HEK293 (cell line): Measurements from ENCODE around the gene ZNF646.
A peak's percentile ranks its signal among the peaks of the same experiment; 100 is the strongest.

ENCODE experiments used
- CTCF ChIP-seq: fragments of 450-650 bp; formaldehyde crosslinking; IDR thresholded peaks from 2 replicates; pipeline ENCODE4 v1.5.1; 2016; ENCODE audit warnings: missing biosample characterization, missing genetic modification characterization
- IKZF3 ChIP-seq: fragments of 450-650 bp; IDR thresholded peaks from 2 replicates; pipeline ENCODE4 v1.5.0; 2018; ENCODE audit warnings: missing biosample characterization, mild to moderate bottlenecking, missing genetic modification characterization, moderate library complexity
- ZFP41 ChIP-seq: fragments of 450-650 bp; formaldehyde crosslinking; IDR thresholded peaks from 2 replicates; pipeline ENCODE4 v1.5.1; 2016; ENCODE audit warnings: missing biosample characterization, missing genetic modification characterization, borderline replicate concordance
- ZNF10 ChIP-seq: fragments of 450-650 bp; formaldehyde crosslinking; IDR thresholded peaks from 2 replicates; pipeline ENCODE4 v1.5.1; 2017; ENCODE audit warnings: missing biosample characterization, missing genetic modification characterization
- ZNF121 ChIP-seq: fragments of 450-650 bp; formaldehyde crosslinking; IDR thresholded peaks from 2 replicates; pipeline ENCODE4 v1.5.1; 2016; ENCODE audit warnings: missing biosample characterization, missing genetic modification characterization
- ZNF280D ChIP-seq: fragments of 450-650 bp; formaldehyde crosslinking; IDR thresholded peaks from 2 replicates; pipeline ENCODE4 v1.5.1; 2016; ENCODE audit warnings: missing biosample characterization, missing genetic modification characterization
- ZNF501 ChIP-seq: fragments of 450-650 bp; formaldehyde crosslinking; IDR thresholded peaks from 2 replicates; pipeline ENCODE4 v1.5.1; 2016; ENCODE audit warnings: missing biosample characterization, missing genetic modification characterization
- ZNF621 ChIP-seq: fragments of 450-650 bp; formaldehyde crosslinking; IDR thresholded peaks from 2 replicates; pipeline ENCODE4 v1.5.1; 2017; ENCODE audit warnings: missing biosample characterization, missing genetic modification characterization
- ZNF768 ChIP-seq: fragments of 450-650 bp; formaldehyde crosslinking; IDR thresholded peaks from 2 replicates; pipeline ENCODE4 v1.5.1; 2018; ENCODE audit warnings: missing biosample characterization, mild to moderate bottlenecking, missing genetic modification characterization
- ZNF830 ChIP-seq: fragments of 450-650 bp; IDR thresholded peaks from 2 replicates; pipeline ENCODE4 v1.5.0; 2018; ENCODE audit warnings: missing biosample characterization, missing genetic modification characterization, low read depth, mild to moderate bottlenecking, moderate library complexity
- TF ChIP-seq, protein P1 (sequence below): fragments of 450-650 bp; formaldehyde crosslinking; IDR thresholded peaks from 2 replicates; pipeline ENCODE4 v1.5.1; 2016; ENCODE audit warnings: missing biosample characterization, missing genetic modification characterization, low read depth
- TF ChIP-seq, protein P2 (sequence below): fragments of 450-650 bp; formaldehyde crosslinking; IDR thresholded peaks from 2 replicates; pipeline ENCODE4 v1.5.1; 2016; ENCODE audit warnings: missing biosample characterization, missing genetic modification characterization

DNA sequence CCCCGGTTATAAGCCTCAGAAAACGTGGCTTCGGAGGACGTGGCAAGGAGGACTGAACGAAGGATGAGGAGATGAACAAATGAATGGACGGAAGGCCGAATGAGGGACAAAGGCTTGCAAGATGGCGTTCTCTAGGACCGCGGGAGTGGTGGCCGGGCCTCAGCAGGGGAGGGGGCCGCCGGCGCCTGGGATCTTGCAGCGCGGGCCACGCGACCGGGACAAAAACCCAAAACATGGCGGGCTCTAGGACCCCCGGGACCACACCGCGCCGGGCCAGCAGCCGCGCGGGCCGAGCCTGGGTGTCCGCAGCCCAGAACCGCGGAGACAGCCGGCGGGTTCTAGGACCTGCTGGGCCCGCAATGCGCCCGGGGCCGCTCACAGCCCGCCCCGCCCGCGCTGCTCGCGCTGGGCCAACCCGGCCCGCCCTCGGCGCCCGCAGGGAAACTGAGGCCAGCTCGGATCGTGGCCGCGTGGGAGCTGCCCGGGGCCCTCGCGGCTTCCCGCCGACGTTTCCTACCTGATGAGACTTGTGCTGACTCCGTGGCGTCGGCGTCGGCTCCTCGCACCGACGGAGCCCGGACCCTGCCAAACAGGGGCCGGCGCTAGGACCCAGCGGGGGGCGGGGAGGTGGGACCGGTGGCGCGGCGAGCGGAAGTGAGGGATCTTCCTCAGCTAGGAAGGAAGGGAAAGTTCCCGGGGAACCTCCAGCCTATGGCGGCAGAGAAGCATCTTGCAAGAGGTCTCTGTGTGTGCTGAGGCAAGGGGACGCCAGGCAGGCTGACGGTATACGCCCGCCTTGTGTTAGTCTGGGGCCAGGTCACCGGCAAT, 866 bp upstream of the ZNF646 start:
- TF ChIP-seq ZNF830 (tag by site-specific recombination) (no peak), CTCF (tag by site-specific recombination) (peak; percentile 10; the same call in 1 of the 2 replicates), ZNF501 (tag by site-specific recombination) (no peak), ZNF121 (tag by site-specific recombination) (peak; percentile 100), IKZF3 (tag by site-specific recombination) (peak; percentile 99), ZNF768 (tag by site-specific recombination) (no peak), ZNF10 (tag by site-specific recombination) (peak; percentile 100), ZNF280D (tag by site-specific recombination) (no peak), ZNF621 (no peak), ZFP41 (no peak)
- TF ChIP-seq, protein P1, sequence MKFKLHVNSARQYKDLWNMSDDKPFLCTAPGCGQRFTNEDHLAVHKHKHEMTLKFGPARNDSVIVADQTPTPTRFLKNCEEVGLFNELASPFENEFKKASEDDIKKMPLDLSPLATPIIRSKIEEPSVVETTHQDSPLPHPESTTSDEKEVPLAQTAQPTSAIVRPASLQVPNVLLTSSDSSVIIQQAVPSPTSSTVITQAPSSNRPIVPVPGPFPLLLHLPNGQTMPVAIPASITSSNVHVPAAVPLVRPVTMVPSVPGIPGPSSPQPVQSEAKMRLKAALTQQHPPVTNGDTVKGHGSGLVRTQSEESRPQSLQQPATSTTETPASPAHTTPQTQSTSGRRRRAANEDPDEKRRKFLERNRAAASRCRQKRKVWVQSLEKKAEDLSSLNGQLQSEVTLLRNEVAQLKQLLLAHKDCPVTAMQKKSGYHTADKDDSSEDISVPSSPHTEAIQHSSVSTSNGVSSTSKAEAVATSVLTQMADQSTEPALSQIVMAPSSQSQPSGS (tag by site-specific recombination) = no peak
- TF ChIP-seq, protein P2, sequence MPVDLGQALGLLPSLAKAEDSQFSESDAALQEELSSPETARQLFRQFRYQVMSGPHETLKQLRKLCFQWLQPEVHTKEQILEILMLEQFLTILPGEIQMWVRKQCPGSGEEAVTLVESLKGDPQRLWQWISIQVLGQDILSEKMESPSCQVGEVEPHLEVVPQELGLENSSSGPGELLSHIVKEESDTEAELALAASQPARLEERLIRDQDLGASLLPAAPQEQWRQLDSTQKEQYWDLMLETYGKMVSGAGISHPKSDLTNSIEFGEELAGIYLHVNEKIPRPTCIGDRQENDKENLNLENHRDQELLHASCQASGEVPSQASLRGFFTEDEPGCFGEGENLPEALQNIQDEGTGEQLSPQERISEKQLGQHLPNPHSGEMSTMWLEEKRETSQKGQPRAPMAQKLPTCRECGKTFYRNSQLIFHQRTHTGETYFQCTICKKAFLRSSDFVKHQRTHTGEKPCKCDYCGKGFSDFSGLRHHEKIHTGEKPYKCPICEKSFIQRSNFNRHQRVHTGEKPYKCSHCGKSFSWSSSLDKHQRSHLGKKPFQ = no peak
